Astrocyte of the hippocampus (primary cell): ENCODE results near the gene SRPK3.
"Not testable (repeated sequence)": the region's sequence is repeated elsewhere in the genome, so short reads cannot be mapped to it uniquely, and the experiment has no call there.

ENCODE experiments used
- DNase-seq: peaks from one replicate; pipeline ENCODE4 v3.0.0; 2011; ENCODE audit warnings: low read depth, low spot score

SRPK3 gene

DNA sequence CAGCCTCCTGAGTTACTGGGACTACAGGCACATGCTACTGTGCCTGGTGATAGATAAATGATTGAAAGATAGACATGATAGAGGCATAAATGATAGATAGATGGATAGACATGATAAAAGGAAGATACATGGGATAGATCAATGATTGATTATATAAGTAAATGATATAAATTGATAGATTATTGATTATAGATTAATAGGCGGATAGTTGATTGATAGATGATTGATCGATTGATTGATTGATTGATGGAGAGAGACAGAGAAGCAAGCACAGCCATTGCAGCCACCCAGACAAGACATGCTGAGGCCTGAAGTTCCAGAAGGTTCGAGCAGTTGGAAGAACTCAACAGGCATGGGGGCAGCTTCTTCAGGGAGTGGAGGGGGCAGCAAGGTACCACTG lies 34.5 kb upstream of the SRPK3 start:
- DNase-seq: no peak

DNA sequence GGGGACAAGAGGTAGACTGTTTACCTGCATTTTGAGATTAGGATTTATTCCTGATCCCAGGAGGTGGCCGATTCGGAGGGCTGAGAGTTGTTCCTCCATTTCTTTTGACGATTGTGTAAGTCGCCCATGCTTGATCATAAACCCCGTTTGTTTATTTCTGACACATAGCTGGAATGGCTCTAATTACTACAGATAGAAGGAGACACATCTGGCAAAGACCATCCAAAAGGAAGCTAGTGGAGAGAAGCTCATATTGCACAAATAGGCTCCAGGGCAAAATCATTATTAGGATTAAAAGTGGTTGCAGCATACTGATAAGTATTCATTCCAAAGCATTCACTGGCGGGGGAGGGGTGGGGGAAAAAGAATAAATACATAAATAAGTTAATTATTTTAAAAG lies 33.9 kb upstream of the SRPK3 start:
- not testable (repeated sequence) for DNase-seq

DNA sequence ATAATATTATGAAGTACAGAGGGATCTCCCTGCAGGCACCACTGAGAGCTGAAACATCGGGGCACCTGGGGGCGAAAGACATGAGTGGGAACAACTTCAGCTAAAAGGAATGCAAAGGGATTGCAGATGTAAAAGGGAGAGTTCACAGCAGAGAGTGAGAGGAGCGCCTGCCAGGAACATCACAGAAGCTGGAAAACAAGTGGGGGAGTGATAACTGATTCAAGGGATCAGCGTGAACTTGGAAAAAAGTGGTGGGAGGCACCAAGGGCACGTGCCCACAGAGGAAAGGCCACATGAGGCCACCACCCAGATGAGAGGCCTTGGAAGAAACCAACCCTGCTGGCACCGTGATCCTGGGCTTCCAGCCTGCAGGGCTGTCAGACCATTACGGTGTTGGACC lies 31.8 kb upstream of the SRPK3 start:
- not testable (repeated sequence) for DNase-seq

DNA sequence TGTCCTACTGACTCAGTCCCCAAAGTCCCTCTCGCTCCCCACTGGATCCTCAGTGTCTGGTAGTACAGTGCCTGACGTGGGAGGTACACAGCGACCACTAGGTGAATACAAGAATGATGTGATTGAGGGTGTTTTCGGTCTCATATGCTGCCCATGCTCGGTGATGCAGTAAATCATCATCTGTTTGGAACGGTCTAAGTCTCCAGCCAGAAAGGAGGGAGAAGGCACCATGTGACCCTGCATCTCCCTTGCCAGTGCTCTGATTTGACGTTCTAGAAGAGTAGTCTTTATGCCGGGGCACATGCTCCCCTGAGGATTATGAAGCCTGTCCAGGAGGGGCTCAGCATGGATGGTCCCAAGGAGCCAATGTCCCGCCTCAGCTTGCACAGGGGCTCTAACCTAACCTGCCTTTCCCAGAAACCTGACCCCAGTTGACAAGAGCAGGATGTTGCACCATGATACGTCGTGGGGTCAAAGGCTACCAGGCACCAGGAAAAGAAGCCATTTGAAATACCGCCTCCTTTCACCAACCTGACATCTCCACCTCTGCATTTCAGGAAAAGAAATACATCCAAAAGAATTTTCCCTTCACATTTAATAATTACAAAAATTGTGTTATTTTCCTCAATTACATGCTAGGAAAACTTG lies 30.6 kb upstream of the SRPK3 start:
- no peak for DNase-seq

GRCh38 chrX:153755136-153755535 lies 25.7 kb upstream of the SRPK3 start:
- no peak for DNase-seq

- no peak for DNase-seq
Measured at GRCh38 chrX:153761863-153762262, 19.0 kb upstream of the SRPK3 start.

DNA sequence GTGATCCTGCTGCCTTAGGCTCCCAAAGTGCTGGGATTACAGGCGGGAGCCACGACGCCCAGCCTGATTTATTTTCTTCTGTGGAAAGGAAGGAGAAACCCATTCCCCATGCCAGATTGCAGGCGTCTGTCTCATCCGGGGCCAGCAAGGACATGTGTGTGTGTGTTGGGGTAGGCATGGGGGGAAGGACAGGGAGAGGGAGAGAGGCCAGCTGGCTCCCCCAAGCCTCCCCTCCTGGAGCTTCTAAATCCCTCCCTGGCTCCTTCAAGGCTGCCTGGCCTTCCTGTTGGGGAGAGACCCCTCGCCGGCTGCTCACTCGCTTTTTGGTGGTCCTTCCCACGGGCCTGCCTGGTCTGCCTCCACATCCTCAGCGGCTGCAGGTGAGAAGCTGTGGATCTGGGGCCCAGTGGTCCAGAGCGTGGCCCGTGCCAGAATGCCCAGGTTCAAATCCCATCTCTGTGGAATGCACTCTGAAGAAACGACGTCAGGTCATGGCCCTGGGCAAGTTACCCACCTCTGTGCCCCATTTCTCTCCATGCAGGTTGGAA lies 18.1 kb upstream of the SRPK3 start:
- no peak for DNase-seq

GRCh38 chrX:153763298-153763932 lies 17.4 kb upstream of the SRPK3 start:
- no peak for DNase-seq

DNA sequence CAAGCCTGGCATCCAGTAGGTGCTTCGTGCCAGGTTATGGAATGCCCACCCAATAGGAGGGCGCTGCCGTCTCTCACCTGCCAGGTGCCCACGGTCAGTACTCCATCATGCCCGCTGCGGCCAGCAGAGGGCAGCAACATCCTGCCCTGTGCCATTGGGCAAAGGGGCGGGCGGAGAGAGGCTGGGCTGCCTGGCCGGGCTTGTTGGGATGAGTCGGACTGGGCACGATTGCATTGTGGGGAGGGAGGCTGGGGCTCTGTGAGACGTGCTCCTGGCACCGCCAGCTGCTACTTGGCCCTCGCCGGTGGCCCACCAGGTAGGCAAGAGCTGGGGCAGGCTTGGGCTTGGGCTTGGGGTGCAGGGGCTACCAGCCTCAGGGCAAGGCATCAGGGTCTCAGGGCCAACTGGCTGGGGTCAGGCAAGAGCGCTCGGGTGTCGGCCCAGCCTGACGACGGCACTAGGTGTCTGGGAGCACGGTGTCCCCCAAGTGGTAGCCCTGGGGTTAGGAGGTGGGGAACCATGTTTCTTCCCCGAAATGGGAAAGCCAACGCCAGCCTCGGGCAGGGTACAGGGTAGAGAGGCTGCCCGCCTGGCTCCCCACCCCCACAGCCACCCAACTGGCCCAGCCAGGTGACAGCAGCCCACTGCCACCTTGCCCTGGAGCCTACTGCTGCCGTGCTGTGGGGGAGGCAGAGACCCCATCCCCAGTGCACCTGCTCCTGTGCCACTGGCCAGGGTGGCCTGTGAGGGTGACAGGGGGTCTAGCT lies 16.7 kb upstream of the SRPK3 start, which contains the start of gene PLXNB3:
Gene PLXNB3 (plus strand): TSS at position 261 of the 767 bp plus-strand sequence. CDS start 1,287 bp downstream, outside the sequence.
- peak; percentile 84 for DNase-seq

DNA sequence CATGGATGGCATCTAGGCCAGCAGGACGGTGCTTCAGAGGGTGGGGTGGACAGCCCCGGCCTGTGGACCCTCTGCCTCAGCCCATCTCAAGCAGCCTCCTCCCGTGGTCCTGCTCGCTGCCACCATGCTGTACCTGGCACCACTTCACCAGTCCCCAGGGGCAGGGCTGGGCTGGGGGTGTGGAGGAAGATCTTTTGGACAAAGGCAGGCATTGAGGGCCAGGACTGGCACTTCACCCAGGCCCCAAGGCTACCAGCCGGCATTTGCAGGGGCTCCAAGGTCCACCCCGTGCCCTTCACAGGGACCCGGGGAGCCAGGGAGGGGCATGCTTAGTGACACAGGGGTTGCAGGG lies 16.1 kb upstream of the SRPK3 start:
- no peak for DNase-seq

GRCh38 chrX:153765138-153766079 lies 15.4 kb upstream of the SRPK3 start:
- peak; percentile 30 for DNase-seq

DNA sequence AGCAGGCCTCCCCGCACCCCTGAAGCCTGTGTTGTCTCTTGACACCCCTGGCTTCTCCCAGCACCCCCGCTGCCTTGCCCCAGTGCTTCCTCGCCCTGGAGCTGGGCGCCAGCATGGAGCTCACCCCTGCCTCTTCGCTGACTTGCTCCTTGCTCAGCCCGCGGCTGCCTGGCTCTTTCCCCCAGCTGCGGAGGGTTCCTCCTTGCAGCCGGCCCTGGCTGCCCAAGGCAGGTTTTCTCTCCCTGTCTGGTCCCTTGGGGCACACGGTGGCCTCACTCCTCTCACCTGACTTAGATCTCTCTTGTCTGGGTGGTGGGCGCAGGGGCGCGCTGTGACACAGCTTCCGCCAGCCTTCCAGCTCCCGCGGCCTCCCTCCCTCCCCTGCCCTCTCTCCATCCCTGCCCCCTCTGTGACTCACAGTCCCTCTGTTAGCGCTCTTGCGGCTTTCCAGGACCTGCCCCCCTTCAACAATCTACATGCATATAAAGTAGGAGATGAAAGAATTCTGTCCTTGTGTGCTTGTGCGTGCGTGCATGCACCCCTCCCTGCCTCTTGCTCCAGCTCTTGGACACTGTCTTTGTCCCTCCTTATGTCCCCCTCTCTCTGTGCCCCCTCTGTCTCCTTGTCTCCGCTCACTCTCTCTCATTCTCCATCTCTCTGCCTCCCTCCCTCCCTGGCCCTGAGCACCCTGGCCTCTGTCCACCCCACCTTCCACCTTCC lies 14.6 kb upstream of the SRPK3 start:
- peak; percentile 85 for DNase-seq

DNA sequence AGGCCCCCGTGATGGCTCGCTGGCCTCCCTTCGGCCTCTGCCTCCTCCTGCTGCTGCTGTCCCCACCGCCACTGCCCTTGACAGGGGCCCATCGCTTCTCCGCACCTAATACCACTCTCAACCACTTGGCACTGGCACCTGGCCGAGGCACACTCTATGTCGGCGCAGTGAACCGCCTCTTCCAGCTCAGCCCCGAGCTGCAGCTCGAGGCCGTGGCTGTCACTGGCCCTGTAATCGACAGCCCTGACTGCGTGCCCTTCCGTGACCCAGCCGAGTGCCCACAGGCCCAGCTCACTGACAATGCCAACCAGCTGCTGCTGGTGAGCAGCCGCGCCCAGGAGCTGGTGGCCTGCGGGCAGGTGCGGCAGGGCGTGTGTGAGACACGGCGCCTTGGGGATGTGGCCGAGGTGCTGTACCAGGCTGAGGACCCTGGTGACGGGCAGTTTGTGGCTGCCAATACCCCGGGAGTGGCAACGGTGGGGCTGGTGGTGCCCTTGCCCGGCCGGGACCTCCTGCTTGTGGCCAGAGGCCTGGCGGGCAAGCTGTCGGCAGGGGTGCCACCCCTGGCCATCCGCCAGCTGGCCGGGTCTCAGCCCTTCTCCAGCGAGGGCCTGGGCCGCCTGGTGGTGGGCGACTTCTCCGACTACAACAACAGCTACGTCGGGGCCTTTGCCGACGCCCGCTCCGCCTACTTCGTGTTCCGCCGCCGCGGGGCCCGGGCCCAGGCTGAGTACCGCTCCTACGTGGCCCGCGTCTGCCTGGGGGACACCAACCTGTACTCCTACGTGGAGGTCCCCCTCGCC lies 13.8 kb upstream of the SRPK3 start:
- no peak for DNase-seq

DNA sequence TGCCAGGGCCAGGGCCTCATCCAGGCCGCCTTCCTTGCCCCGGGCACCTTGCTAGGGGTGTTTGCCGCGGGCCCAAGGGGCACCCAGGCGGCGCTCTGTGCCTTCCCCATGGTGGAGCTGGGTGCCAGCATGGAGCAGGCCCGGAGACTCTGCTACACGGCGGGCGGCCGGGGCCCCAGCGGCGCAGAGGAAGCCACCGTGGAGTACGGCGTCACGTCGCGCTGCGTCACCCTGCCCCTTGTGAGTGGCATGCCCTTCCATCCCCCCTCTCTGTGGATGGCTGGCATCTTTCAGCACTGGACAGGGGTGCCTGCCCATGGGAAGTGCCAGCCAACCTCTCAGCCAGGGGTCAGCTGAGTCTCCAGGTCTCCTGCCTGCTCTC lies 13.2 kb upstream of the SRPK3 start:
- no peak for DNase-seq

- no peak for DNase-seq
Measured at GRCh38 chrX:153768311-153769157, 12.3 kb upstream of the SRPK3 start.

GRCh38 chrX:153769158-153769864 lies 11.5 kb upstream of the SRPK3 start:
- no peak for DNase-seq

- DNase-seq: no peak
Measured at GRCh38 chrX:153769865-153770600, 10.8 kb upstream of the SRPK3 start.
